Globus pallidus (tissue), 1 donor: Measurements from ENCODE around the gene SGCE.

ENCODE experiments used
- DNase-seq: peaks from one replicate; pipeline ENCODE4 v3.0.0-alpha.2; 2015; ENCODE audit warnings: low spot score

SGCE gene

DNA sequence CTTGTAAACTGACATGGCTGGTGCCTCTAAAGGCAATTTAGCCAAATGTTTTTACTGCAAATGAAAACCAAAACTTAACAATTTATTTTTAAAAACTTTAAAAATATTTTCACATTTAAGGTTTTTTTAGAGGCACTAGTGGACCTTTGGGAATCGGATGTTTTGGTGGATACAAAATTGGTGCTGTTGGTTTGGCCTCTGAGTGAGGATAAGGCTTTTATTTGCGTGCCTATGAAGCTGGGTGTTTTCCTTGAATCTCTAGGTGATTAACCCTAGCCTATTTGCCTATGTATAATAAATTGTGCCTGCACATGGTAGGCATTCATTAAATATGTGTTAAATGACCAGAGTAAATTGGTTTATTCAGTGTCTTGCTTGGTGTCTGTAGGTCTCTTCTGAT, 2.9 kb upstream of the SGCE start:
- no peak for DNase-seq

DNA sequence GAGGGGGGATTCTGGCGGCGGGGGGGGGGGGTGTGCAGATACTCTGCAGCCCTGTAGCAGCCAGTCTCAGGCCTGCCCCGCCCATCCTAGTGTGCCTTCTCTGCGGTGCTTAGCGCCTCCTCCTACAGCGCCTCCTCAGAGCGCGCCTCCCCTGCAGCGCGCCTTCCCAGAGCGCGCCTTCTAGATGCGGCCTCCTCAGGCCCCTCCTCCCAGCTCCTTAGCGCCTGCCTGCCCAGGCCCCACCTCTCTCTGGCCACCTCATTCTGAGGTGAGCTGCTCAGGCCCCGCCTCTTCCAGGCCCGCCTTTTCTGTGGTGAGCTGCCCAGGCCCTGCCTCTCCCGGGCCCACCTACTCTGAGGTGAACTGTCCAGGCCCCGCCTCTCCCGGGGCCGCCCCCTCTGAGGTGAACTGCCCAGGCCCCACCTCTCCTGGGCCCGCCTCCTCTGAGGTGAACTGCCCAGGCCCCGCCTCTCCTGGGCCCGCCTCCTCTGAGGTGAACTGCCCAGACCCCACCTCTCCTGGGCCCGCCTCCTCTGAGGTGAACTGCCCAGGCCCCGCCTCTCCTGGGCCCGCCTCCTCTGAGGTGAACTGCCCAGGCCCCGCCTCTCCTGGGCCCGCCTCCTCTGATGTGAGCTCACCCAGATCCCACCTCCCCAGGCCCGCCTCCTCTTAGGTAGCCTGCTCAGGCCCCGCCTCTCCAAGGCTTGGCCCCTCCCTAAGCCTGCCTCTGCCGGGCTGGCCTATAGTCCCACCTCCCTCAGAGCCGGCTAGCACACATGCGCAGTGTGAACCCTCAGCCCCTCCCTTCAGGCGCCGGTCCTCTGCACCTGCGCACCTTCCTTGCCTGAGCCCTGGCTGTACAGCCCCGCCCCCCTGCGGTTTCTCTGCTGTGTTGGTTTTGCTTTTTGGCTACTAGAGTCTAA, 2.1 kb upstream of the SGCE start:
- peak; percentile 94 for DNase-seq

- peak; percentile 54 for DNase-seq
Measured at GRCh38 chr7:94656925-94657731, 1.2 kb upstream of the SGCE start.

DNA sequence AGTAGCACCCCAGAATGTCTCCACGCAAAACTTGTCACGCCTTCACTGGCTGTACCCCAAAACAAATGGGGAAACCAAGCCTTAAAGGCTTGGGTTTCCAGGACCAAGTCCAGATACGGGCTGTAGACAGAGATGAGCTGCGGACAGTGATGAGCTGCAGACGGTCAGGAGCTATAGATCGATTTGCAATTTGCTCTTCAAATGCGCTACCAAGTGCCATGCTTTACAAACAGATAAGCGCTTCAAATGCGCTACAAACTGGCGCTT, 658 bp upstream of the SGCE start:
- DNase-seq, result no peak

DNA sequence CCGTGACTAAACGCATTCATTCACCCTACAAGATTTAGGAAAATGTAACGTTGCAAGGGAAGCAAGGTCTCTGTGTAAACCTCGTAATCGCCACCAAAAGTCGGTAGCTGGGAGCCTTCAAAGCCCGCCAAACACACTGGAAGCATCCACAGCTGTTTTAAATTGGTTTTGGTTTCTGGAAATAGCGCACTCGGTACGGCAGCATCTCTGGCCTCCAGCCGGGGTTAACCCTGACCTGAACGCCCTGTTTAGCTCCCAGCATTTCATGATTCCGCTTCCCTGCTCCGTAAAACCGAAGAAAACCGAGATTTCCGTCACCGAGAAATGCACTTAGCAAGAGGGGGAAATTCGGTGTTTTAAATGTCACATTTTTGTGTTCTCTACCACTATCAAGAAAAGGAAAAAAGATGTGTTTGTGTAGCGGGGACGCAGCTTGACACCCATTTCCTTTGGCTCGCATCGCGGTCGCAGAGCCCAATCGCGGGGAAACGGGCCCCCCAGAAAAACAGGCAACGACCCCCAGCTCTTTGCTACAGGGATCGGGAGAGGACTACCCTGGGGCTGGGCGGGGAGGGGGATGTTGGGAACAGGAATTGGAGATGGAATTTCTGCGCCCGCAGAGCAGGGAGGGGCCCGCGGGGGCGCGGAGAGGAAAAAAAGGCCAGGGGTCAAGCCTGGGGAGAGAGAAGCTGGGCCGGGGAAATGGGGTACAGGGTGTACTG, 646 bp downstream of the SGCE start:
- DNase-seq, result peak; percentile 55

DNA sequence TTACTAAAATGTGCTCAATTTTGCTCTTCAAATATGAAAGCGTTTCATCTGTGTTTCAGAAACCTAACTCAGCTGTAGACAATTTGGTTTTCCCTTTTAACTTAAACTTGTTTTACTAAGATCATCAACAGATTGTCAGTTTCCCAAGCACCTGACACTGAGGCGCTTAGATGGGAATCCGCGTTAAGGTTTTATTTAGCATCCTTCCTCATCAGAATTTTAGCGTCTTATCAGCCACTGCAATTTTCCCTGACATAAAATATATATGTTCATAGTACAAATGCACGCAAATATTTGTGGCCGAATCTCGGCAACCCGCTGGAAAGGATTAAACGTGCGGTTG, 1.2 kb downstream of the SGCE start:
- DNase-seq, result no peak

GRCh38 chr7:94650147-94651051, 5.5 kb downstream of the SGCE start:
- no peak for DNase-seq

- DNase-seq, result peak; percentile 29
Measured at GRCh38 chr7:94649450-94649849, 6.5 kb downstream of the SGCE start.

DNA sequence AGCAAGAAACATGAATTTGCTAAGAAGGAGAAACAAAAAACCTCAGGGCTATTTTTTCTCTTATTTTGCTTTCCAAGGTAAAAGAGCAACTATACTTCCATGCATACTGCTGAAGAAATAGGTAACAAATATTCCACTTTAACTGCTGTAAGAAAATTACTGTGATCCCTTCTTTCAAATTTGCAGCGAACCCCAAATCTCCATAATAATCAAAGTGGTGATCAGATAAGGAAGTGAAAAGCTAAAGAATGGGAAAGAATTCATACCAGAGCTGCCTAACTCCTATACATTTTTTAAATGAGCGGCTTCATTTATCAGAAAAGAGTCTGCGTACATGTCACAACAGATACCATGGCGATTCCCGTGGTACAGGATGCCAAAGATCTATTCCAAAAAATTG, 7.2 kb downstream of the SGCE start:
- no peak for DNase-seq

- no peak for DNase-seq
Measured at GRCh38 chr7:94647295-94647694, 8.6 kb downstream of the SGCE start.

DNA sequence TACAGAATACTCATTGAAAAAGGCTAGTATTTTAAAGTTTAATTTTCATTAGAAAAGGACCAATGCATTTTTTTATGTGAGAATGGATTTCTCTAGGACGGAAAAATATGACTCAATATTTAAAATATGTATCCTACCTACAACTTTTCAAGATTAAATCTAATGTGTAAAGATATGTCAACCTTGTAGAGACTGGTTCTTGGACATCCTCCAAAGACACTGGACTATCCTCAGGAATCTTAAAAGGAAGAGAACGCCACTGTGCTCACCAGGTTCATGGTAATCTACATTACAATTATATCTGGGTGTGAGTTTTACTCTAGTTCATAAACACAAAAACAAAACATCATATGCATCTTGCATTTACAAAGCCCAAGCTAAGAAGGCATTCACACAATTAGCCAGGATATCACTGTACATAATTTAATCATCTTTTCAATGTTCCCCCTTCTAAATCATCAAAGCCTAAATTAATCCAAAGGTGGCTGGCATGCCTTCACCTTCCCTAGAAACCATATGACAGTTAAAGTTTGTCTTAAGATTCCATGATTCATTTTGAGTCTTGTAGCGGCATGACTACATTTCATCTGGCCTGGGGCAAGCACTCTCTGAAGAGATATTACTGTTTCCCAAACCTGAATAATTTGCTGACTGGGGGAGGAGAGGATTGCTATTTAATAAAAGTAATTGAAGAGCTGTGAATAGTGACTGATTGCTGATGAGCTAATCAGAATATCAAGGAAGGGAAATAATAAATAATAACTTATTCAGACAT, 12.0 kb downstream of the SGCE start:
- no peak for DNase-seq

GRCh38 chr7:94642838-94643653, 12.9 kb downstream of the SGCE start:
- no peak for DNase-seq

- DNase-seq, result no peak
Measured at GRCh38 chr7:94639384-94639783, 16.5 kb downstream of the SGCE start.

DNA sequence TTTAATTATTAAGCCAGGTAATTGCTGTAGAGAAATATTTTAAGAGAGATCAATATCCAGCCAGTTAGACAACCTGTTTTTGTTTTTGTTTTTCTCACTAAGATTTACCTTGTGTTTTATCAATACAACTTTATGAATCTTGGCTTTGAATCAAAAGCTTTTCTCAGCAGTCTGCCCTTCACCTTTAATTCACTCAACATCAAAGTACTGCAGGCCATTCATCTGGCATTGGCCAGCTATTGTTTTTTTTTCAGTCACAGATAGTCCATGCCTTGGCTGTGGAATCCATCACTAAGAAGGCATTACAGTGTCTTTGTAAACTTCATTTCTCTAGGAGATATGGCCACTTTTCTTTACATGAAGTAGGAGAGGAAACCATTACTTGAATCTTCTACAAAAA, 20.2 kb downstream of the SGCE start:
- DNase-seq, result no peak

- no peak for DNase-seq
Measured at GRCh38 chr7:94634502-94634901, 21.4 kb downstream of the SGCE start.

DNA sequence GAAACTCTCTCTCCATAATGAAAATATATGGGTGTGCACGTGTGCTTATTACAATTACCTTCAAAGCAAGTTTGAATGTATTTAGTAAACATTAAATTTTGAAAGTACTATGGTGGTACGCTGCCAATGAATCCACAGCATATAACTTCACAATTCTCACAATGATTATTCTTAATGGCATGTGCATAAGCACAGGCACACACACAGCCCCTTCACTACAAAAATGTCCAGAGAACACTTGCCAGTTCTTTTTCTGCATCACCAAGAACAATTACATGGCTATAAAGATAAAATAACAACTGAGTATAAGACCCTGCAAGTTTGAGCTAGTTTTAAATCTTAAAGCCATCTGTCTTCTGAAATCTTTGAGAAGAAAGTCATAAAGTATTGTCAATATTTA, 22.2 kb downstream of the SGCE start:
- no peak for DNase-seq

GRCh38 chr7:94633014-94633341, 23.0 kb downstream of the SGCE start:
- no peak for DNase-seq

DNA sequence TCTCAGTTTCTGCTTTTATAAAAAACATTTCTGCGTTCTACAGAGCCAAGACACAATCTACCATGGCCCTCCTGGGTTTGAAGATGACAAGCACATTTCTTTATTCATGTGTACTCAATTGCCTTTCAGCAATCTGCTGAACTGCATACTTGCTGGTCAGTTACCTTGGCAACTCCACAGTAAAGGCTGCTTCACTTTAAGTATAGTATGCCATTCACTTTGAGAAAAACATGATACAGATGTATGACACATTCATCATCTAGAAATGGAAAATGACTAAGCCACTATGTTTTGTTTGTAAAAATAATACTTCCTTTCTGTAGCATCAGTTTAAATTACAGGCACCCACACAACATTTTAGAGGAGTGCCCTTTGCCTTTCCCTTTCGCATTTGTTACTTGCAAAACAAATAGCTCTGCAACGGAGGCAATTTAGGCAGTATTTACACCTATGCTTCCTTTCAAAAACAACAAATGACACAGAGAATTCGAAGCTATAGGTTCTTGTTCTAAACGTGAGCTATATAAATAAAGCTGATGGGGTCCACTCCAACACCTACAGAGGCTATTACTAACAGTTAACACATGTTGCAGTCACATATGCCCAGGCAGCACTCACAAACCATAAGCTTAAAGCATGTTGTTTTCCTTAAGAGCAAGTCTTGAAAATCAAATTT, 23.5 kb downstream of the SGCE start:
- DNase-seq, result no peak

DNA sequence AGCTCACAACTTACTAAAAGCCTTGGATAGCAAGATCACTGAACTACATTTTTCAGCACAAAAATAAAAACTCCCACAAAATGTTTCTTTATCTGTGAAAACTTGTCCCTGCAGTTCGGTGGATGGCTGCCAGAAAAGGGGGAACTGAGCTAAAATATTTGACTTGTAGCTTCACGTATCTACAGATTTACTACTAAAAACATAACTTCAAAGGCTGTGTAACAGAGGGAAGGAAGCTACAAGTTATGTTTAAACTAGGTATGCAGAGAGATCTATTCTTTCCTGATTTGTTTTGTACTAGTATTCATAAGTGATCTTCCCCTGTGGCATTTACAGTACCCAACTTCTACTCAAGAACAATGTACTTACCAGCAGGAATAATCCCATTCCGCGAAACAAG, 25.1 kb downstream of the SGCE start:
- DNase-seq, result no peak

- no peak for DNase-seq
Measured at GRCh38 chr7:94623820-94624219, 32.1 kb downstream of the SGCE start.
